ENCODE measurements around the gene PHF2. TPM values are rescaled to one million over a fixed set of nuclear protein-coding genes. Genes with fewer than 3 reads are reported as not detected.

Gene PHF2
- total and polyA plus RNA-seq, 10 donors, result 11.2 to 46.2 (median 31.0) TPM

GRCh38 chr9:93587651-93588347 is 11.4 kb downstream of the PHF2 start:
- Histone ChIP-seq H3K27ac (peak overlapping the region in 1 of 8 donors; percentile 60), H3K4me1 (peaks cover 11 to 76% (median 45%) of the 10 kb centered on the region in 6 donors), H3K36me3 (no peaks in the 10 kb centered on the region), H3K9me3 (peaks cover 0 to 9% (median 3%) of the 10 kb centered on the region in 8 donors), H3K27me3 (replicated peaks in 1 of 7) (no peaks in the 10 kb centered on the region), H3K4me3 (no peak overlapping the region)
- 89 to 92% (median 91%) methylated on average over 7 to 11 of the region's 11 CpGs for WGBS, 5 donors
- intact Hi-C loops (cut with DNase I; ENCODE audit: low total_unique reads), result no loop called here
- peak; percentile 64 for DNase-seq
- no peak for TF ChIP-seq POLR2A (IDR thresholded peaks at IDR 0.05)
- TF ChIP-seq CTCF (IDR thresholded peaks at IDR 0.05 in 8 of 11, conservative IDR thresholded peaks at IDR 0.05 in 3 of 11), result peak in 2 of 11 experiments; percentile 14 to 16
- no peak for TF ChIP-seq POLR2AphosphoS5 (IDR thresholded peaks at IDR 0.05)

- WGBS, 5 donors, result 75 to 87% (median 83%) methylated on average over 11 to 12 of the region's 12 CpGs
- DNase-seq, result no peak
- peaks cover 0 to 8% (median 3%) of the 10 kb centered on the region in 8 donors for H3K9me3 ChIP-seq
- intact Hi-C loops (cut with DNase I; ENCODE audit: low total_unique reads), result no loop called here
- H3K27ac ChIP-seq, result peak overlapping the region in 6 of 8 donors; percentile 20 to 60 (median 36)
- H3K27me3 ChIP-seq (replicated peaks in 1 of 7), result no peaks in the 10 kb centered on the region
- no peaks in the 10 kb centered on the region for H3K36me3 ChIP-seq
- H3K4me1 ChIP-seq, result peaks cover 11 to 83% (median 48%) of the 10 kb centered on the region in 6 donors
- no peak for TF ChIP-seq CTCF (IDR thresholded peaks at IDR 0.05 in 8 of 11, conservative IDR thresholded peaks at IDR 0.05 in 3 of 11)
- TF ChIP-seq POLR2AphosphoS5 (IDR thresholded peaks at IDR 0.05), result no peak
- no peak for TF ChIP-seq POLR2A (IDR thresholded peaks at IDR 0.05)
- H3K4me3 ChIP-seq, result no peak overlapping the region
Observed at GRCh38 chr9:93588641-93589609, 12.5 kb downstream of the PHF2 start.

DNA sequence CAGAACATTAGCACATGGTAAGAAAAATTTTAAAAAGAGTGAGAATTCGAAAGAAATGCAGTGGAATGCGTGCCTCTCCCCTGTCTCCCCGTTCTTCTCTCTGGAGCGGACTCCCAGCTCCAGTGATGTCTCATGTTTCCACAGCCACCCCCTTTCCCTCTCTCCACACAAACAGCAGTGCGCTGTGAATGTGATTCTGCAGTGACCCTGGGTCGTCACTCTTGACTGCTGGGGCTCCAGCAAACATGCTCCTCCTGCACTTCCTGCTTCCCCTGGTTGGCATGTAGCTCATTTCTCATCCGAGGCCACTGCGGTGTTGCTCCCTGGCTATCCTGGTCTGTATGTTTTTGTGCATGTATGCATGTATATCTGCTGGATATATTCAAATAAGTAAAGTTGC is 13.3 kb downstream of the PHF2 start:
- H3K9me3 ChIP-seq, result peaks cover 0 to 1% (median 0%) of the 10 kb centered on the region in 8 donors
- WGBS, 5 donors, result 41 to 52% (median 43%) methylated on average over 8 of the region's 8 CpGs
- peak; percentile 71 for DNase-seq
- peaks cover 11 to 90% (median 53%) of the 10 kb centered on the region in 6 donors for H3K4me1 ChIP-seq
- no peak overlapping the region for H3K4me3 ChIP-seq
- H3K36me3 ChIP-seq, result no peaks in the 10 kb centered on the region
- intact Hi-C loops (cut with DNase I; ENCODE audit: low total_unique reads), result no loop called here
- TF ChIP-seq POLR2A (IDR thresholded peaks at IDR 0.05) (no peak), POLR2AphosphoS5 (IDR thresholded peaks at IDR 0.05) (peak in 2 of 3 donors; percentile 42 to 54)
- H3K27ac ChIP-seq, result peak overlapping the region in 5 of 8 donors; percentile 22 to 60 (median 48)
- no peaks in the 10 kb centered on the region for H3K27me3 ChIP-seq (replicated peaks in 1 of 7)

GRCh38 chr9:93590609-93591234 is 14.3 kb downstream of the PHF2 start:
- intact Hi-C loops (cut with DNase I; ENCODE audit: low total_unique reads), result no loop called here
- Histone ChIP-seq H3K36me3 (peaks cover 0 to 4% (median 0%) of the 10 kb centered on the region in 6 donors), H3K4me1 (peaks cover 14 to 98% (median 54%) of the 10 kb centered on the region in 6 donors), H3K27me3 (replicated peaks in 1 of 7) (no peaks in the 10 kb centered on the region), H3K9me3 (no peaks in the 10 kb centered on the region), H3K27ac (peak overlapping the region in 5 of 8 donors; percentile 3 to 60 (median 32)), H3K4me3 (no peak overlapping the region)
- no peak for DNase-seq
- TF ChIP-seq POLR2AphosphoS5 (IDR thresholded peaks at IDR 0.05) (no peak), CTCF (IDR thresholded peaks at IDR 0.05 in 8 of 11, conservative IDR thresholded peaks at IDR 0.05 in 3 of 11) (no peak), POLR2A (IDR thresholded peaks at IDR 0.05) (no peak)
- 76 to 83% (median 82%) methylated on average over 8 of the region's 8 CpGs for WGBS, 5 donors

Measured in spleen (tissue), 11 donors.